Measurements from ENCODE around the gene SLC2A9.
"Not testable (repeated sequence)": the region's sequence is repeated elsewhere in the genome, so short reads cannot be mapped to it uniquely, and the experiment has no call there.

SLC2A9 gene

DNA sequence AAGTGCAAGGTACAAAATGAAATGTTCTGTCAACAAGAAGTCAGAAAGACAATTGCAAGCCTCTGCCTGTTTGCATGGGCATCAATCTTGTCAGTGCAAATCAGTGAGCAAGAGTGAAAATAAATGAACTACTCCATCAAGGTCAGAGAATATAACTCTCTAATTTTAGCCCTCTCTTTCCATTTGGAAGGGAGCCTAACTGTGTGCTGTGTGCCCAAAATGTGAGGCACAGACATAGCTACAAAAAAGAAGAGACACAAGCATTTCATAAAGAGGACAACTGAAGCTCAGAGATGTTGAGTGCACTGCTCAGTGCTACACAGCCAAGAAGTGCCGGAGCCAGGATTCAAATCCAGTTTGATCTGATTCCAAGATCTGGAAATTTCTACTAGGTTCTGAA lies 114.3 kb downstream of the SLC2A9 start:
- TF ChIP-seq, protein P1, sequence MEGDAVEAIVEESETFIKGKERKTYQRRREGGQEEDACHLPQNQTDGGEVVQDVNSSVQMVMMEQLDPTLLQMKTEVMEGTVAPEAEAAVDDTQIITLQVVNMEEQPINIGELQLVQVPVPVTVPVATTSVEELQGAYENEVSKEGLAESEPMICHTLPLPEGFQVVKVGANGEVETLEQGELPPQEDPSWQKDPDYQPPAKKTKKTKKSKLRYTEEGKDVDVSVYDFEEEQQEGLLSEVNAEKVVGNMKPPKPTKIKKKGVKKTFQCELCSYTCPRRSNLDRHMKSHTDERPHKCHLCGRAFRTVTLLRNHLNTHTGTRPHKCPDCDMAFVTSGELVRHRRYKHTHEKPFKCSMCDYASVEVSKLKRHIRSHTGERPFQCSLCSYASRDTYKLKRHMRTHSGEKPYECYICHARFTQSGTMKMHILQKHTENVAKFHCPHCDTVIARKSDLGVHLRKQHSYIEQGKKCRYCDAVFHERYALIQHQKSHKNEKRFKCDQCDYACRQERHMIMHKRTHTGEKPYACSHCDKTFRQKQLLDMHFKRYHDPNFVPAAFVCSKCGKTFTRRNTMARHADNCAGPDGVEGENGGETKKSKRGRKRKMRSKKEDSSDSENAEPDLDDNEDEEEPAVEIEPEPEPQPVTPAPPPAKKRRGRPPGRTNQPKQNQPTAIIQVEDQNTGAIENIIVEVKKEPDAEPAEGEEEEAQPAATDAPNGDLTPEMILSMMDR (IDR thresholded peaks at IDR 0.05; ENCODE audit: extremely low read depth, insufficient read depth, missing control alignments) = no peak
- in situ Hi-C loops (cut with MboI; ENCODE audit: low pct_unique_long_range_greater_than_20kb, low sequenced_read_pairs, unreplicated experiment) = no loop called here
- DNase-seq (ENCODE audit: low spot score) = no peak

DNA sequence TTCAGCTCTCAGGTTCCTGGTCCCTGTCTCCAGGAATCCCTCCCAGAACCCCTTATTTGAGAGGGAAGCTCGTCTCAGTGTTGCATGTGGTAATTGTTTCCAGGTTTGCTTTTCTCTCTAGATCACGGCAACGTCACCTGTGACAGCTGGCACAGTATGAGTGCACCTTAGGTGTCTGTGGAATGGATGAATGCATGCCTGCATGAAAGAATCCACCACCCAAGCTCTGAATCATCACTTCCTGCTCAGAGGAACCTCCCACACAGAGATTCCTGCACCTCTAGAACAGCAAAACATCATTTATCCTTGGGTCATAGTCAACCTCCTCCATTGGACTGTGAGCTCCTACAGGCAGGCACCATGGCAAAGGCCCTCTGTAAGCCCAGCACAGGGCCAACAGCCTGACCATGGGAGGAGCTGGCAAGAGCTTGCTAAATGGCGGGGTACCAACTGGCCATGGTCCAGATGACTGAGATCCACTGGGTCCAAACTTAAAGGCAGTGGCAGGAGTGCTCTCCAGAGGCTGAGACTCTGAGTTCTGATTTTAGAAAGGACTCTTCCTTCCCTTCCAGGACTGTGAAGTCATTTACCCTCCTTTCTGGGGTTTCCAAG lies 116.2 kb downstream of the SLC2A9 start:
- TF ChIP-seq, protein P1 (IDR thresholded peaks at IDR 0.05; ENCODE audit: extremely low read depth, insufficient read depth, missing control alignments) = no peak
- no peak for DNase-seq (ENCODE audit: low spot score)
- in situ Hi-C loops (cut with MboI; ENCODE audit: low pct_unique_long_range_greater_than_20kb, low sequenced_read_pairs, unreplicated experiment) = no loop called here

DNA sequence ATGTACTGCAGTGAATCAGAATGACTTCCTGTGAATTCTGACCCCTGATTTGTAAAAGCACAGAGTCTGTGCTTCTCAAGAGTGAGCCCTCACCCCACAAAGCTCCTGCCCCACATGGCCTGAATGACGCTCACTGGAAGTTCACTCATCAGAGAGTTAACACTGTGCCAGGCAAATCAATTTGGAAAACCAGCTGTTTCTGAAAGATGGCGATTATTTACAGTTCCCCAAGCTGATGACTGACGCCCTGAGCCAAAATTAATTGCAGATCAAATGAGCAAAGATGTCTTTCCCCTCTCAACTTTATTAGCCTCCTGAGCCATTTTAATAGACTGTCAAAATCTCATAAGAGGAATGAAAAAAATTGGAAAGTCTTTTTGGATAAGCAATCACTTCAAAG lies 118.0 kb downstream of the SLC2A9 start:
- TF ChIP-seq, protein P1 (IDR thresholded peaks at IDR 0.05; ENCODE audit: extremely low read depth, insufficient read depth, missing control alignments) = no peak
- DNase-seq (ENCODE audit: low spot score) = no peak
- in situ Hi-C loops (cut with MboI; ENCODE audit: low pct_unique_long_range_greater_than_20kb, low sequenced_read_pairs, unreplicated experiment) = no loop called here

DNA sequence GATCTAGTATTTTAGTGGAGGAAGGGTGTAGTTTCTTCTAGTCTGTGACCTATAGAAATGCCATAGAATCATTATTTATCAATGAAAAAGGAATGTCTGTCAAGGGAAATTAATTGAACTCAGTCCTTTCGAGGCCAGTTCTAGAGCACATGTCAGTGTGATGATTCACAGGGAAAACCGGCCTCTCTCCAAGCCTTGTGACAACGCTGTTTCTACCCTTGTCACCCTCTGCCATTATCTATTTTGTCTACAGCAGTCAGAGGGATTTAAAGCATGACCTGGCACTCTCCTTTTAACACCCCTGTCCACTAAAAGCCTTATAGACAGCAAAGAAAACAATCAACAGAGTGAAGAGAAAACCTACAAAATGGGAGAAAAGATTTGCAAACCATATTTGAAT lies 120.0 kb downstream of the SLC2A9 start:
- no peak for DNase-seq (ENCODE audit: low spot score)
- TF ChIP-seq, protein P1 (IDR thresholded peaks at IDR 0.05; ENCODE audit: extremely low read depth, insufficient read depth, missing control alignments) = no peak
- in situ Hi-C loops (cut with MboI; ENCODE audit: low pct_unique_long_range_greater_than_20kb, low sequenced_read_pairs, unreplicated experiment) = no loop called here

DNA sequence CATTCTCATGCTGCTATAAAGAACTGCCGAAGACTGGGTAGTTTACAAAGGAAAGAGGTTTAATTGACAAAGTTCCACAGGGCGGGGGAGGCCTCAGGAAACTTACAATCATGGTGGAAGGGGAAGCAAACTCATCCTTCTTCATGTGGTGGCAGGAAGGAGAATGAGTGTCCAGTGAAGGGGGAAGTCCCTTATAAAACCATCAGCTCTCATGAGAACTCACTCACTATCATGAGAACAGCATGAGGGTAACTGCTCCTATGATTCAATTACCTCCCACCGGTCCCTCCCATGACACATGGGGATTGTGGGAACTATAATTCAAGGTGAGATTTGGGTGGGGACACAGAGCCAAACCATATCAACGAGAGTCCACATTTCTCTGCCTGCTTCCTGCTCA lies 120.7 kb downstream of the SLC2A9 start:
- in situ Hi-C loops (cut with MboI; ENCODE audit: low pct_unique_long_range_greater_than_20kb, low sequenced_read_pairs, unreplicated experiment); DNase-seq (ENCODE audit: low spot score): not testable (repeated sequence)

DNA sequence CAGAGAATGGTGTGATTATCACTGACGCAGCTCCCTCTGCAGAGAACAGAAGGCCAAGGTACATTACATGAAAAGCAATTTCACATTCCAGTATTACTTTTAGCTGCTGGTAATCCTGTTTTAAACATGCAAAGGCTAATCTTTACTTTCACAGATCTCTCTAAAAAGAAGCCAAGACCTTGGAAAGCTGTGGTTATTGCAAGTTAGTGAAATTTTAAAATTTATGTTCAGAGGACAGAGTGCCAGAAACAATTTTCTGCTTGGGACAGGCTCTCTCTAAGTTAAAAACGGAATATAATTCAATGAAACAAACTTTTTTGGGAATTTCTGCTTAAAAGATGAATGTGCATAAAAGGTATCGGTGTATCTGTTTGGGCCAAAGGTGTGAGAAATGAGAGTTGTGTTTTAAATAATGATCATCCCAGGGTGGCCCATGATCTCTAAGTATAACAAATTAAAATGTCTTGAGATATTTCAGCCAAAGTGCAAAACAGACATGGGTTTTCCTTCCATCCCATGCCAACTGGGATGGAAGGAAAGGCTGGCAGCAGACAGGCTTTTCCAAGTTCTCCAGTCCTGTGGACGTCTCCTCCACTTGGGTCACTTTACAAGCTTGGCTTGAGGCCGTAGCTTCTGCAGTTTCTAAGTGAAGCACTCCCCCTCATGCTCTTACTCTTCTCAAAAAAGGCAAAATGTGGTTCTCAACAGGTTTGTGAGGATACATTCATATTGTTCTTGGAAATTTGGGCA lies 121.8 kb downstream of the SLC2A9 start:
- TF ChIP-seq, protein P1 (IDR thresholded peaks at IDR 0.05; ENCODE audit: extremely low read depth, insufficient read depth, missing control alignments) = no peak
- DNase-seq (ENCODE audit: low spot score) = no peak
- in situ Hi-C loops (cut with MboI; ENCODE audit: low pct_unique_long_range_greater_than_20kb, low sequenced_read_pairs, unreplicated experiment) = no loop called here

DNA sequence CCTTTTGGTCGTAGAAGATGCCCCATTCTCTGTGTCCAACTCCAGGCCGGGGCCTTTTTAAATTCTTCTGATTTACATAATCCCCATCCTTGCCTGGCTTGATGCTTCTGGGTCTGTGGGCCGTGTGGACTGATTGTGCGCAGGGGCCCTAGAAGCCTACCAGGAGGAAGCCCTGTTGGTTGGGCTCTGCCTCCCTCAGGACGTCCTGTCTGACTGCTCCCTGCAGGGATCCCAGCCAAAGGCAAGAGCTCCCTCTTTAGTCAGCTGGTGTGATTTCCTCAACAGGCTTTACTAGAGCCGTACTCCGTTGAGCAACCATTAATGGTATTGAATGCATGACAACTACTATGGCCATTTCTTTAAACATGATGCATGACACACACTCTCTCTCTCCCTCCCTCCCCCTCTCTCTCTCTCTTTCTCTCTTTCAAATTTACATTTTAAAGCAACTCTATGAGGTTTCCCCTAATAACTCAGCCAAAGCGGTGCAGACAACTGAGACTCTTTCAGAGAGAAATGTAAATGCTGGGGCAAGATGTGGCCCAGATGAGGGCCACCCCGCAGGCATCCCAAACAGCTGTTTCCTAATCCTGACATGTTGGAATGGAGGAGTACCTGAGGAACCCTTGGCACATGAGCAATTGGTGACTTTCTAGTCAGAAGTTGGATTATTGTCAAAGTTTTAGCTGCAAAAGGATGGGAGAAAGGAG lies 122.5 kb downstream of the SLC2A9 start:
- TF ChIP-seq, protein P1 (IDR thresholded peaks at IDR 0.05; ENCODE audit: extremely low read depth, insufficient read depth, missing control alignments) = peak; percentile 46
- in situ Hi-C loops (cut with MboI; ENCODE audit: low pct_unique_long_range_greater_than_20kb, low sequenced_read_pairs, unreplicated experiment) = no loop called here
- DNase-seq (ENCODE audit: low spot score) = peak; percentile 44
